Keratinocyte (primary cell): Measurements from ENCODE around the gene P2RY11. TPM values are rescaled to one million over a fixed set of nuclear protein-coding genes. Genes with fewer than 3 reads are reported as not detected.

Experiments
- DNase-seq: peaks from one replicate; pipeline ENCODE4 v3.0.0-alpha.2; 2011; ENCODE audit warnings: low read depth, missing footprints, low spot score
- FAIRE-seq: peaks from 2 replicates; lab custom pipeline; 2011; peaks lifted over from hg19 to GRCh38; lab: Jason Lieb, UNC
- H2AFZ ChIP-seq: 2 replicates; pipeline ENCODE4 v1.6.0; 2012; ENCODE audit warnings: low read length, control low read depth, inconsistent platforms; ENCODE audit not compliant: control insufficient read depth
- H3K27ac ChIP-seq: 2 replicates; pipeline ENCODE4 v1.5.1; 2011; ENCODE audit warnings: low read length; ENCODE audit not compliant: control insufficient read depth, insufficient read depth
- H3K27me3 ChIP-seq: 3 replicates; pipeline ENCODE4 v1.6.0; 2011; ENCODE audit warnings: low read length; ENCODE audit not compliant: control insufficient read depth, insufficient read depth; ENCODE audit errors: extremely low read depth
- H3K36me3 ChIP-seq, 2 experiments: 2 replicates in 1 of 2; 3 replicates in 1 of 2; pipeline ENCODE4 v1.5.1; 2011; ENCODE audit warnings: low read length in 2 of 2, mild to moderate bottlenecking in 1 of 2; ENCODE audit not compliant: control insufficient read depth in 2 of 2, insufficient read depth in 2 of 2; ENCODE audit errors: extremely low read depth in 1 of 2
- H3K4me1 ChIP-seq: 3 replicates; pipeline ENCODE4 v1.5.1; 2011; ENCODE audit warnings: low read length; ENCODE audit not compliant: control insufficient read depth, insufficient read depth; ENCODE audit errors: extremely low read depth
- H3K4me2 ChIP-seq: 3 replicates; pipeline ENCODE4 v1.6.0; 2011; ENCODE audit warnings: low read depth, low read length; ENCODE audit not compliant: control insufficient read depth, insufficient read depth; ENCODE audit errors: extremely low read depth
- H3K4me3 ChIP-seq, 3 experiments: fragments of 200-600 bp in 1 of 3; sonication (generic) in 1 of 3; 2 replicates in 2 of 3; 3 replicates in 1 of 3; pipeline ENCODE4 v1.5.1; 2011 to 2016; ENCODE audit warnings: low read length in 3 of 3, mild to moderate bottlenecking in 3 of 3, control low read depth in 2 of 3, inconsistent platforms in 1 of 3, low read depth in 1 of 3, mixed read lengths in 1 of 3, mixed run types in 1 of 3, moderate library complexity in 1 of 3; ENCODE audit not compliant: control insufficient read depth in 2 of 3, insufficient read depth in 2 of 3; ENCODE audit errors: extremely low read depth in 1 of 3
- H3K79me2 ChIP-seq: 2 replicates; pipeline ENCODE4 v1.6.0; 2012; ENCODE audit warnings: low read length; ENCODE audit not compliant: control insufficient read depth, insufficient read depth
- H3K9ac ChIP-seq: 3 replicates; pipeline ENCODE4 v1.6.0; 2011; ENCODE audit warnings: low read length; ENCODE audit not compliant: control insufficient read depth, insufficient read depth; ENCODE audit errors: extremely low read depth
- H3K9me1 ChIP-seq: 3 replicates; pipeline ENCODE4 v1.6.0; 2011; ENCODE audit warnings: low read length; ENCODE audit not compliant: control insufficient read depth, insufficient read depth; ENCODE audit errors: extremely low read depth
- H3K9me3 ChIP-seq: 2 replicates; pipeline ENCODE4 v1.5.1; 2012; ENCODE audit warnings: low read depth, low read length; ENCODE audit not compliant: control insufficient read depth
- H4K20me1 ChIP-seq: 3 replicates; pipeline ENCODE4 v1.6.0; 2011; ENCODE audit warnings: low read length; ENCODE audit not compliant: control insufficient read depth, insufficient read depth; ENCODE audit errors: extremely low read depth
- EZH2 ChIP-seq: IDR thresholded peaks from one replicate; pipeline ENCODE4 v1.6.1; 2012; ENCODE audit warnings: inconsistent platforms, mild to moderate bottlenecking, low read length, moderate library complexity
- dilution Hi-C: fragments of 300-500 bp; cut with MboI; formaldehyde crosslinking; loops from one replicate; pipeline ENCODE4 v1.7.0; 2020; ENCODE audit warnings: low sequenced_read_pairs; ENCODE audit not compliant: extremely low pct_ligation_motif_present
- polyA plus RNA-seq, 5 experiments: library from polyadenylated mRNA; depleted of rRNA in 3 of 5; stranded (reverse) in 3 of 5; stranded (forward) in 1 of 5; unstranded in 1 of 5; fragments of >200 nt; gene quantifications; 1 replicate in 1 of 5; 2 replicates in 3 of 5; 3 replicates in 1 of 5; pipeline versions ENCODE4 v1.2.1 to v1.2.3, GENCODE V29; 2011 to 2012; ENCODE audit warnings: missing spikeins in 2 of 5, low read depth in 1 of 5, low replicate concordance in 1 of 5
- TF ChIP-seq, protein P1 (sequence below), 3 experiments: IDR thresholded peaks in 1 of 3; conservative IDR thresholded peaks in 1 of 3; optimal IDR thresholded peaks in 1 of 3; 2 replicates in 2 of 3; 3 replicates in 1 of 3; pipeline versions ENCODE3 to v1.5.1; 2011; ENCODE audit warnings: low read length in 3 of 3, mild to moderate bottlenecking in 3 of 3, moderate library complexity in 2 of 3, control low read depth in 1 of 3, inconsistent platforms in 1 of 3; ENCODE audit not compliant: insufficient read depth in 2 of 3; ENCODE audit errors: extremely low read depth in 1 of 3

Gene P2RY11
- polyA plus RNA-seq, 1 donor (not counting 4 experiments of a cell fraction or from before 2014, with no cell fraction given): 3.2 TPM

GRCh38 chr19:10104130-10104513, 7.4 kb upstream of the P2RY11 start:
- no peaks in the 10 kb centered on the region for H3K27me3 ChIP-seq
- H3K79me2 ChIP-seq: peaks cover 26% of the 10 kb centered on the region
- peaks cover 12% of the 10 kb centered on the region for H3K4me1 ChIP-seq
- dilution Hi-C loops: no loop called here
- no peak overlapping the region for H3K9ac ChIP-seq
- H3K36me3 ChIP-seq: peaks cover 8 to 14% of the 10 kb centered on the region in 2 experiments
- H3K4me3 ChIP-seq: no peak overlapping the region
- no peaks in the 10 kb centered on the region for H3K9me3 ChIP-seq
- no peaks in the 10 kb centered on the region for H3K9me1 ChIP-seq
- no peak for TF ChIP-seq EZH2
- TF ChIP-seq, protein P1, sequence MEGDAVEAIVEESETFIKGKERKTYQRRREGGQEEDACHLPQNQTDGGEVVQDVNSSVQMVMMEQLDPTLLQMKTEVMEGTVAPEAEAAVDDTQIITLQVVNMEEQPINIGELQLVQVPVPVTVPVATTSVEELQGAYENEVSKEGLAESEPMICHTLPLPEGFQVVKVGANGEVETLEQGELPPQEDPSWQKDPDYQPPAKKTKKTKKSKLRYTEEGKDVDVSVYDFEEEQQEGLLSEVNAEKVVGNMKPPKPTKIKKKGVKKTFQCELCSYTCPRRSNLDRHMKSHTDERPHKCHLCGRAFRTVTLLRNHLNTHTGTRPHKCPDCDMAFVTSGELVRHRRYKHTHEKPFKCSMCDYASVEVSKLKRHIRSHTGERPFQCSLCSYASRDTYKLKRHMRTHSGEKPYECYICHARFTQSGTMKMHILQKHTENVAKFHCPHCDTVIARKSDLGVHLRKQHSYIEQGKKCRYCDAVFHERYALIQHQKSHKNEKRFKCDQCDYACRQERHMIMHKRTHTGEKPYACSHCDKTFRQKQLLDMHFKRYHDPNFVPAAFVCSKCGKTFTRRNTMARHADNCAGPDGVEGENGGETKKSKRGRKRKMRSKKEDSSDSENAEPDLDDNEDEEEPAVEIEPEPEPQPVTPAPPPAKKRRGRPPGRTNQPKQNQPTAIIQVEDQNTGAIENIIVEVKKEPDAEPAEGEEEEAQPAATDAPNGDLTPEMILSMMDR (optimal IDR thresholded peaks at IDR 0.05 in 1 of 3, IDR thresholded peaks at IDR 0.05 in 1 of 3, conservative IDR thresholded peaks at IDR 0.05 in 1 of 3; ENCODE audit: extremely low read depth in 1 of 3, insufficient read depth in 2 of 3, low read length in 3 of 3): no peak
- H2AFZ ChIP-seq: no peak overlapping the region
- H4K20me1 ChIP-seq: no peaks in the 10 kb centered on the region
- DNase-seq: no peak
- no peak overlapping the region for H3K27ac ChIP-seq
- no peak overlapping the region for H3K4me2 ChIP-seq
- no peak for FAIRE-seq

- no peaks in the 10 kb centered on the region for H3K9me1 ChIP-seq
- peaks cover 12% of the 10 kb centered on the region for H3K4me1 ChIP-seq
- TF ChIP-seq, protein P1 (optimal IDR thresholded peaks at IDR 0.05 in 1 of 3, IDR thresholded peaks at IDR 0.05 in 1 of 3, conservative IDR thresholded peaks at IDR 0.05 in 1 of 3; ENCODE audit: extremely low read depth in 1 of 3, insufficient read depth in 2 of 3, low read length in 3 of 3): no peak
- no peak for TF ChIP-seq EZH2
- H2AFZ ChIP-seq: no peak overlapping the region
- dilution Hi-C loops: no loop called here
- H3K27ac ChIP-seq: no peak overlapping the region
- DNase-seq (no peak), FAIRE-seq (no peak)
- H4K20me1 ChIP-seq: no peaks in the 10 kb centered on the region
- no peak overlapping the region for H3K9ac ChIP-seq
- H3K4me3 ChIP-seq: no peak overlapping the region
- H3K79me2 ChIP-seq: peaks cover 34% of the 10 kb centered on the region
- no peaks in the 10 kb centered on the region for H3K9me3 ChIP-seq
- peaks cover 14 to 19% of the 10 kb centered on the region in 2 experiments for H3K36me3 ChIP-seq
- H3K4me2 ChIP-seq: no peak overlapping the region
- no peaks in the 10 kb centered on the region for H3K27me3 ChIP-seq
Measured at GRCh38 chr19:10104665-10105508, 6.6 kb upstream of the P2RY11 start.
